Measurements from ENCODE around the gene LTC4S.
A peak's percentile ranks its signal among the peaks of the same experiment; 100 is the strongest.
"Not testable (repeated sequence)": the region's sequence is repeated elsewhere in the genome, so short reads cannot be mapped to it uniquely, and the experiment has no call there.

Gene LTC4S, protein sequence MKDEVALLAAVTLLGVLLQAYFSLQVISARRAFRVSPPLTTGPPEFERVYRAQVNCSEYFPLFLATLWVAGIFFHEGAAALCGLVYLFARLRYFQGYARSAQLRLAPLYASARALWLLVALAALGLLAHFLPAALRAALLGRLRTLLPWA

GRCh38 chr5:179793468-179794139 is at the start of gene LTC4S:
Gene LTC4S, plus strand, starts transcription at chr5:179793986. Its CDS starts 95 bp downstream, at chr5:179794081.
- no peak for DNase-seq (ENCODE audit: low read depth)

DNA sequence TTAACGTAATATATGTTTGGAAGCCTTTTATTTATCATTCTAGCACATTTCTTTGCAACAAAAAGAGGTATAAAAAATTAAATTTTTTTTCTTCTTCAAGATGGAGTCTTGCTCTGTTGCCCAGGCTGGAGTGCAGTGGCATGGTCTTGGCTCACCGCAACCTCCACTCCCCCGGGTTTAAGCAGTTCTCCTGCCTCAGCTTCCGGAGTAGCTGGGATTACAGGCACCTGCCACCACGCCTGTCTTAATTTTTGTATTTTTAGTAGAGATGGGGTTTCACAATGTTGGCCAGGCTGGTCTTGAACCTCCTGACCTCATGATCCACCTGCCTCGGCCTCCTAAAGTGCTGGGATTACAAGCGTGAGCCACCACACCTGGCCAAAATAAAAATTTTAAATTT is 49.7 kb upstream of the LTC4S start:
- not testable (repeated sequence) for DNase-seq (ENCODE audit: low read depth)

GRCh38 chr5:179746872-179747271 is 46.9 kb upstream of the LTC4S start:
- DNase-seq (ENCODE audit: low read depth): no peak

GRCh38 chr5:179747811-179748210 is 46.0 kb upstream of the LTC4S start:
- no peak for DNase-seq (ENCODE audit: low read depth)

DNA sequence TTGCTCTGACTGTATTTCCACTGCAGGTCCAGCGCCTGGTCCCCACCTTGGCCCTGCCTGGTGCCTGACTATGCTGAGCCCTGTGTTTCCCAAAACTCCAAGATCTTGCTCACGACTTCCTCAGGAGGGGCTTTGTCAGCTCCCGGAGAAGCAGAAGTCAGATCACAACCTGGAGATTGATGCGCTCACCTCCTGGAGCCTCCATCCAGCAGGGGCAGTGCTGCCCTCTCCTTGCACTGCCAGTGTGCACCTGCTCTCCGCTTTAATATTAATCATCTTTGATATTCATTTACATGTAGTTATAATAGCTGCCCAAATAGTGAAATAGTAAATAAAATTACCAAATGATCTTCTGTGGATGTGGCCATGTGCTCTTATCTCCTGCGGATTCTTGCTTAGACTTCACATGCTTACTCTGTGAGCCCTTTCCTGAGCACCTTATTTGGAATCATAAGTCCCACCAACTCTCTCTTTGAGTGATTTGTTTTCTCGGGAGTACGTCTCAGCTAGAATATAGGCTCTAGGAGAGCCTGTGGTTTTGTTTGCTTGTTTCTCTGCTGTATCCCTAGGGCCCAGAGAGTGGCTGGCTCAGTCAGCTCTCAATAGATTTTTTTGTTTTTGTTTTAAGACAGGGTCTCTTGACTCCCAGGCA is 43.8 kb upstream of the LTC4S start:
- DNase-seq (ENCODE audit: low read depth): no peak

- DNase-seq (ENCODE audit: low read depth): no peak
These were observed 39.8 kb upstream of the LTC4S start for GRCh38 chr5:179753971-179754370.

DNA sequence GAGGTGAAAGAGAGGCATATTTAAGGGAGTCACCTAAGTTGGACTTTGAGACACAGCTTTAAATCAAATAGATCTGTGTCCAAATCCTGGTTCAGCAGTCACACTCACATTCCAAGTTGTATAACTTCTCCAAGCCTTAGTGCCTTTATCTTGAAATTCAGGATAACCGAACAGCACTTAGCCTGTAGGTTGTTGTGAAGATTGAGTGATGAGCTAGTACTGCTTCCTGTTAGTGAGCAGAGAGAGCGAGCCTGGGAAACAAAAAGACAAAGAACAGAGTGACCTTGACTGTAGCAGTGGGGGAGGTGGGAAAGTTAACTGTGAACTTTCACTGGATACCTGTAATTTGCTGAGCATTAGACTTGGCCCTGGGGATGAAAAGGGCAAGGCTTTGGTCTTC is 38.8 kb upstream of the LTC4S start:
- DNase-seq (ENCODE audit: low read depth): no peak

DNA sequence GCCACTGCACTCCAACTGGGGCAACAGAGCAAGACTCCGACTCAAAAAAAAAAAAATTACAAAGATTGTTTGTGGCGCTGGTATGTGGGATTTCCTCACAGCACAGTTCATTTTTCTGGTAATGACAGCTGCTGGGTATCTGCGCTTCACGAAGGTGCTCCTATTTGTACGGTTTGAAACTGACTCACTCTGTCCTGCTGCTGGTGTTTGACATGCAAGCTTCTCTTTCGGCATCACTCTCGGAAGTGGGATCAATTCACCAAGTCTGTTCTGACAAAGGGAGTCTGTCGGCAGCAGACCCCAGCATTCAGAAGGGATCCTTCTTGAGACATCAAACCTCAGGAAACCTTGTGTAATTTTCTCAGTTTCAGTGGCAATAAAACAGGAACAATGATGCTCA is 34.8 kb upstream of the LTC4S start:
- DNase-seq (ENCODE audit: low read depth): no peak

DNA sequence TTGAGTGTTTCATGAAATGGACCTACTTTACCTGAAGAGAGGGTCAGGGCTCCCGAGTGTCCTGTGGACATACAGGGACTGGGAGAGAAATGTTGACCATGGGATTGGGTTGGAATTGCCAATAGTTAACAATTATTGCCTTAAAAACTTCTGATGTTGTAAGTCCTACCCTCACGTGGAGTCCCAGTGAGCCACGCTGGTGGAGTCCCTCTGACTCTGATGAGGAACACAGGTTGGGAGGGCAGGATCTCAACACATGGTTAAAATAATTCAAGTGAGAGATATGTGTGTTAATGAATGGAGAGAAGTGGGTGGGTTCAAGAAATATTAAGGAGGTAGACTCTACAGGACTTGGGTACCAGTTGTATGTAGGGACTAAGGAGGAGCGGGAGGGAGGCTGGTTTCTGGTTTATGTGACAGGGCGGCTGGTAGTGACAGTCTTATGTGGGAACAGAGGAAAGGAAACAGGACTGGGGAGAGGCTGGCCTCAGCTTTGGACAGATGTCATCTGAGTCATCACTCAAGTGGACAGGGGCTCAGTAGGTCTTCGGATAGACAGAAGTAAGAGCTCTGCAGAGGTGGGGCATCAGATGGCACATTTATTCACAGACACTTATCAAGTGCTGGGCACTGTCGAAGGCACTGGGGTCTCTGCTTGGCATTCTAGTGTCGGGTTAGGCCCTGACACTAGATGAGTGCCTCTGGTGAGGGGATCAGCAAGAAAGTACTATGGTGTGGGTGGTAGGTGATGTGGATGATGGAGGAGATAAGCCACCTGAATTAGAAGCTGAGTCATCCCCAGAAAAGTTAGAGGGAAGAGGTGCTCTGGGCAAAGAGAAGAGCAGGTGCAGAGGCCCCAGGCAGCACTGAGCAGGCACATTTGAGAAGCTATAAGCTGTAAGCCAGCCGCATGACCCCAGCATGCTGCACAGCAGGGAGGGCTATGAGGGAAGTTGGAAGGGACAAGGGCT is 33.9 kb upstream of the LTC4S start:
- no peak for DNase-seq (ENCODE audit: low read depth)

DNA sequence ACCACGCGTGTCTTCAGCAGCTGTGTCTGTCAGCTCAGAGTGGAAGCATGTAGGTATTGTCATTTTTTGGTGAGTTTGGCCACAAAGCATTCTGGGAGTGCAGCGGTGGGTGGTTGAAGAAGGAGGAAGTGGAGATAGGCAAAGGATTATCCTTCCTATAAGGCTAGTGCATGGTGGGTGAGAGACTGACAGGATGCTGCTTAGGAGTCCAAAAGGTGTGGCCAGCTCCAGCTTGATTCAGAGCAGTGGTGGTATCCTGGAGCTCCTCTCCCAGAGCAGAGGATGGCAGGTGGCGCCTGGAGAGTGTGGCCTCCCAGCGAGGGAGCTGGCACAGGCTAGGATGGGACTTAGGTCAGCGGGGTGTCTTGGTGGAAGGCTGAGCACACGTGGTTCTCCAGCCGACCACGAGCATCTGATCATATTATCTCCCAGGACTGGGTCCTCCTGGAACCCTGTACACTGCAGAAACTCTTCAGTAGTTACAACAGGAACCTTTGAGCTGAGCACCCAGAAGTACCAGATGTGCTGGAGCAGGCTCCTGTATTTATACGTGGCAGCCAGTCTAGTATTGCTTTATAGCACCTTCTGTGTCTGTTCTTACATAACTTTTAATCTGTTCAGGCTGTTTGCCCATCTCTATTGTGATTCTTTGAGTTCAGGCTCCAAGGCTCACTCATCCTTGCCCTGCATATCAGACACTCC is 31.6 kb upstream of the LTC4S start:
- no peak for DNase-seq (ENCODE audit: low read depth)

GRCh38 chr5:179762781-179763176 is 31.0 kb upstream of the LTC4S start:
- no peak for DNase-seq (ENCODE audit: low read depth)

GRCh38 chr5:179763215-179763945 is 30.4 kb upstream of the LTC4S start:
- peak; percentile 10 for DNase-seq (ENCODE audit: low read depth)

DNA sequence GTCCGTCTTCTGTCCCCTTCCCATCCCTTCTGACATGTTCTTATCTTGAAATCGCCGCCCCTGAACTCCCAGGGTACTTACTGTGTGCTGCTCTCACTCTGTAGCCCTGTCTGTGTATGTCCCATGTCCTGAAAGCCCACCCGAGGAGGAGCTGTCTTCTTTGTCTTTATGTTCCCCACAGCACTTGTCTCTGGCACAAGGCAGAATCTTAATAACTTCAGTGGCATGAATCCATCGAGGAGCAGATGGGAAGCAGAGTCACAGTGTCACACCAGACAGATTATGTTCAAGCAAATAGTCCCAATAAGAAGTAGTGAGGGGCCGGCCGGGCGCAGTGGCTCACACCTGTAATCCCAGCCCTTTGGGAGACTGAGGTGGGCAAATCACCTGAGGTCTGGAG is 29.7 kb upstream of the LTC4S start:
- no peak for DNase-seq (ENCODE audit: low read depth)

- no peak for DNase-seq (ENCODE audit: low read depth)
These were observed 28.4 kb upstream of the LTC4S start for GRCh38 chr5:179765400-179765799.

DNA sequence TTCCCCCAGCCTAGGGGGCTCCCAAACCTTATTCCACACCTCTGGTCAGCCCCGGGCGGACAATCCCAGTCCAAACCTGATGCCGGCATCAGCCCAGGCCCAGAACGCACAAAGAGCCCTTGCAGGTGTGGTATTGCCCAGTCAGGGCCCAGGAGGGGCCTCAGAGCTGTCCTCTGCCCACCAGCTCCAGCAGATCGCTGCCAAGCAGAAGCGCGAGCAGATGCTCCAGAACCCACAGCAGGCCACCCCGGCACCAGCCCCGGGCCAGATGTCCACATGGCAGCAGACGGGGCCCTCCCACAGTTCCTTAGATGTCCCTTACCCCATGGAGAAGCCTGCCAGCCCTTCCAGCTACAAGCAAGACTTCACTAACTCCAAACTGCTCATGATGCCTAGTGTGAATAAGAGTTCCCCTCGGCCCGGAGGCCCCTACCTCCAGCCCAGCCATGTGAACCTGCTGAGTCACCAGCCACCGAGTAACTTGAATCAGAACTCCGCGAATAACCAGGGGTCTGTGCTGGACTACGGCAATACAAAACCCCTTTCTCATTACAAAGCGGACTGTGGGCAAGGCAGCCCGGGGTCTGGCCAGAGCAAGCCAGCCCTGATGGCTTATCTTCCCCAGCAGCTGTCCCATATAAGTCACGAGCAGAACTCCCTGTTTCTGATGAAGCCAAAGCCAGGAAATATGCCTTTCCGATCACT is 27.6 kb upstream of the LTC4S start:
- DNase-seq (ENCODE audit: low read depth): no peak

DNA sequence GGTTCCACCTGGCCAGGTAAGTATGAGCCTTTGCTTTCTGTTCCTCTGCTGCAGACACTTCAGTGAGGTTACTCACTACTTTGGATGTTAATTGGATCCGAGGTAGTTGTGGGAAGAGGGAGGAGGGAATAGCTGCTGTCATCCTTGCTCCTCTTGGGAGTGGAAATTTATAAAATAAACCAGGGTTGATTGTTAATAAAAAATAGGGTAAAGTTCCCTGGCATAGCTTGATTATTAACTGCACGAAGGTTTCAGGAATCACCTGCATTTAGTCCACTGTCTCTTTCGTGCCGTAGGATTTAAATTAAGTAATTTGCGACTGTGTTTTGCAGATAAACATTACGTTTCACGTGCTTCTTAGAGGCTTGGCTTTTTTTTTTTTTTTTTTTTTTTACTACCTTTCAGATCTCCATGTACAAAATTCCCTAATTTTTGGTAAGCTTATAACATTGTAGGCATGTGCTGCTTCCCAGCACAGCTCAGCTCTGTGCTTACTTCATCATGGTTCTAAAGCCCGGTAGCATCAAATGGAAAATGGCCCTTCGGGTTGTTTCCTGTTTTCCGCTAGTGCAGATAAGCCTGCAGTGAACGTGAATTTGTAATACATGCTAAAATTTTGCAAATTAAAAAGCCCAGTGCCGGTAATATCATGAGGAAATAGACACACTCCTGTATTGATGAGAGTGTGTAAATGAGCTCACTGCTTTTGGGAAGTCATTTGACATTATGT is 26.9 kb upstream of the LTC4S start:
- DNase-seq (ENCODE audit: low read depth): no peak

DNA sequence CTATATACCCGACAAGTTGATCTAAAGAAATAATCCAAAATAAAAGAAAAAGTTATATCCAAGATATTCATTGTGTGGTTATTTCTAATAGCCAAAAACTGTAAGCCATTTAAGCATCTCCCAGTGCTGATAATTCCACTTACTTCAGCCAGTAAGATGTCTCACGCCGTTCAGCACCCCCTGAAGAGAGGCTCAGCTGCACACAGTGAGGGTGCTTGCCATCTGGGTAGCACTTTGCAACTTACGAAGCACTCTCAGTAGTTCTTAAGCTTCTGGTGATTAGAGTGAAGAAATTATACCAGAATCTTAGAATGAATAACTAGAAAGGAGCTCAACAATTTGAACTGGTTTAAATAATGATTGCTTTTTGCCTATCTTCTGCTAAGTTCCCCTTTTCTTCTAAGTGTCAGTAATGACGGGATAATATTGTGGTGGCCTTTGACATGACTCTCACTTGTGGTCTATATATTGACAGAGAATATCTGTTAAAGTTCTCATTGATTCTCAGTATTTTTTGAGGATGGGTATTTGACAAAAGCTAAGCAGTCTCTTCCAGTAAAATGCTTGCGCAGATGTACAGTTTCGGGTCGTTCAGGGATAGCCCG is 26.2 kb upstream of the LTC4S start:
- no peak for DNase-seq (ENCODE audit: low read depth)

DNA sequence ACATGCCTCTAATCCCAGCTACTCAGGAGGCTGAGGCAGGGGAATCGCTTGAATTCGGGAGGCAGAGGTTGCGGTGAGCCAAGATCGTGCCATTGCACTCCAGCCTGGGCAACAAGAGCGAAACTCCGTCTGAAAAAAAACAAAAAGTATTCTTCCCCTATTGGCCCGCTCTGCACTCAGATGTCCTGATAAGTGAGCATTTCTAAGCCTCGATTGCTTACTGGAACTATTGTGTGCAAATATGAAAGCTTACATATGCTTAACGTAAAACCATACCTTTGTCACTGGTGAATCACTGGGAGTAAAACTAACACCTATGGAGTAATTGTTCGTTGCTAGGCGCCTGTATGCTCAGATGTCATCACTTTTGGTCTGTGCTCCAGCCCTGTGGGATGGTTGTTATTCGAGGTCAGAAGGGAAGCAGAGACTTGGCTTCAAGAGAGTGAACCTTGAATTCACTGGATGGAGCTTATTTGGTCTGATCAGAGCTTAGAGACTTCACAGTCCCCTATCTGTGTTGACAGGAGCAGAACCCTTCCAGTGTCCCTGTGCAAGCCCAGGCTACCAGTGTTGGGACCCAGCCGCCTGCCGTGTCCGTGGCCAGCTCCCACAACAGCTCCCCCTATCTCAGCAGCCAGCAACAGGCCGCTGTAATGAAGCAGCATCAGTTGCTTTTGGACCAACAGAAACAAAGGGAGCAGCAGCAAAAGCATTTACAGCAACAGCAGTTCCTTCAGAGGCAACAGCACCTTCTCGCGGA is 25.3 kb upstream of the LTC4S start:
- DNase-seq (ENCODE audit: low read depth): no peak

DNA sequence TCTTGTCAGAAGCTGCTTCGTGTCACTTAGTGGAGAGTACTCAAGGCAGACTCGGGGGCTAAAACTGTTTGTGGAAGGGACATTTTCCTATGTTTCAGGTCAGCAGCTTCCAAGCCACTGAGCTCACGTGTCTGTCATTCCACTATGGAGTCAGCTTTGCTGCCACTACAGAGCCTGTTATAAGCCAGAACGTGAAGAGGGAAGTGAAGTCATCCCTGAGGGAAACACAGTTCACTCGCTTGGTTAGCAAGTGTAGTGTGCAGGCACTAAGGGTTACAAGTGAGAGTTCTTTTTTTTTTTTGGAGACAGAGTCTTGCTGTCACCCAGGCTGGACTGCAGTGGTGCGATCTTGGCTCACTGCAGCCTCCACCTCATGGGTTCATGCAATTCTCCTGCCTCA is 24.5 kb upstream of the LTC4S start:
- DNase-seq (ENCODE audit: low read depth): no peak

All from stimulated activated CD8-positive, alpha-beta memory T cell treated with anti-CD3 and anti-CD28 coated beads, Interleukin-15, amount 100 ng/mL, for 1 hour (primary cell).